ENCODE data around the gene TTYH1.

- TF ChIP-seq YY1 (IDR thresholded peaks at IDR 0.05; ENCODE audit: insufficient read depth, insufficient read length) (no peak), ZNF274 (IDR thresholded peaks at IDR 0.05; ENCODE audit: low read depth, low read length) (no peak), SUZ12 (IDR thresholded peaks at IDR 0.05; ENCODE audit: extremely low read depth, insufficient read depth, insufficient read length) (no peak)
Measured at GRCh38 chr19:54416695-54417491, 1.6 kb downstream of the TTYH1 start.
